Gastrocnemius medialis (tissue), 4 donors: ENCODE measurements around the gene SLC25A41. TPM values are rescaled to one million over a fixed set of nuclear protein-coding genes. Genes with fewer than 3 reads are reported as not detected.

ENCODE experiments used
- ATAC-seq, 2 donors: fragments of 150-250 bp; one replicate each; pipeline ENCODE4 v1.9.1; 2016
- DNase-seq, 2 donors: peaks; one replicate each; pipeline ENCODE4 v3.0.0-alpha.2; 2019
- H3K27ac ChIP-seq, 4 donors: fragments of 200-600 bp; sonication (generic); 1 replicate in 1 of 4; 2 replicates in 3 of 4; pipeline ENCODE4 v1.5.1; 2016 to 2018; ENCODE audit warnings: mild to moderate bottlenecking in 2 of 4, moderate library complexity in 1 of 4
- H3K27me3 ChIP-seq, 3 donors: fragments of 200-600 bp; sonication (generic) in 2 of 3; 1 replicate in 1 of 3; 2 replicates in 2 of 3; pipeline versions ENCODE4 v1.5.1 to v1.6.0; 2016 to 2019; ENCODE audit warnings: mild to moderate bottlenecking in 1 of 3, moderate library complexity in 1 of 3
- H3K36me3 ChIP-seq, 2 donors: fragments of 200-600 bp; sonication (generic) in 1 of 2; one replicate each; pipeline ENCODE4 v1.5.1; 2017 to 2018
- H3K4me1 ChIP-seq, 2 donors: fragments of 200-600 bp; sonication (generic) in 1 of 2; one replicate each; pipeline ENCODE4 v1.5.1; 2016 to 2017; ENCODE audit warnings: mild to moderate bottlenecking in 2 of 2
- H3K4me3 ChIP-seq, 4 donors: fragments of 200-600 bp; sonication (generic) in 3 of 4; 1 replicate in 1 of 4; 2 replicates in 3 of 4; pipeline ENCODE4 v1.5.1; 2016 to 2019; ENCODE audit warnings: mild to moderate bottlenecking in 2 of 4
- H3K9me3 ChIP-seq, 3 donors: fragments of 200-600 bp; sonication (generic) in 2 of 3; 1 replicate in 1 of 3; 2 replicates in 2 of 3; pipeline ENCODE4 v1.5.1; 2016 to 2019
- POLR2A ChIP-seq, 2 donors: fragments of 450-650 bp; IDR thresholded peaks; one replicate each; pipeline ENCODE4 v1.6.1; 2017; ENCODE audit warnings: antibody characterized with exemption in 2 of 2, mild to moderate bottlenecking in 2 of 2, moderate library complexity in 2 of 2
- in situ Hi-C, 4 donors: fragments of 200-750 bp; cut with MboI; loops; one replicate each; pipeline versions ENCODE4 v1.15.0 to v1.8.0; 2017; ENCODE audit warnings: low sequenced_read_pairs in 4 of 4
- intact Hi-C: fragments of 100-400 bp; cut with DNase I; formaldehyde crosslinking; loops from one replicate; pipeline ENCODE4 v1.15.1; 2023; ENCODE audit warnings: low total_unique reads
- total RNA-seq, 4 donors: library from RNA; depleted of rRNA; stranded (reverse); fragments of >200 nt; gene quantifications; one replicate each; pipeline versions ENCODE4 v1.1.0 to v1.2.3, GENCODE V29; 2016
- TF ChIP-seq, protein P1 (sequence below), 5 experiments: fragments of 450-650 bp in 3 of 5; fragments of 200-600 bp in 2 of 5; sonication (generic) in 2 of 5; IDR thresholded peaks in 4 of 5; conservative IDR thresholded peaks in 1 of 5; 1 replicate in 4 of 5; 2 replicates in 1 of 5; pipeline ENCODE4 v1.5.1; 2016 to 2019; ENCODE audit warnings: antibody characterized with exemption in 5 of 5, mild to moderate bottlenecking in 3 of 5, moderate library complexity in 3 of 5

The SLC25A41 gene
- total RNA-seq, 4 donors from 2014 or later, result 0.42 TPM; not detected in 3

- in situ Hi-C loops, result no loop called here
- intact Hi-C loops, result no loop called here
- no peak overlapping the region for H3K4me3 ChIP-seq
These were observed 14.5 kb upstream of the SLC25A41 start for GRCh38 chr19:6448045-6448444.

GRCh38 chr19:6446452-6446851 is 12.9 kb upstream of the SLC25A41 start:
- no peaks in the 10 kb centered on the region for H3K4me1 ChIP-seq
- H3K36me3 ChIP-seq, result peaks cover 0 to 18% of the 10 kb centered on the region in 2 donors
- no peak for ATAC-seq
- no peaks in the 10 kb centered on the region for H3K27me3 ChIP-seq
- H3K9me3 ChIP-seq, result no peaks in the 10 kb centered on the region
- no peak overlapping the region for H3K27ac ChIP-seq
- TF ChIP-seq, protein P1, sequence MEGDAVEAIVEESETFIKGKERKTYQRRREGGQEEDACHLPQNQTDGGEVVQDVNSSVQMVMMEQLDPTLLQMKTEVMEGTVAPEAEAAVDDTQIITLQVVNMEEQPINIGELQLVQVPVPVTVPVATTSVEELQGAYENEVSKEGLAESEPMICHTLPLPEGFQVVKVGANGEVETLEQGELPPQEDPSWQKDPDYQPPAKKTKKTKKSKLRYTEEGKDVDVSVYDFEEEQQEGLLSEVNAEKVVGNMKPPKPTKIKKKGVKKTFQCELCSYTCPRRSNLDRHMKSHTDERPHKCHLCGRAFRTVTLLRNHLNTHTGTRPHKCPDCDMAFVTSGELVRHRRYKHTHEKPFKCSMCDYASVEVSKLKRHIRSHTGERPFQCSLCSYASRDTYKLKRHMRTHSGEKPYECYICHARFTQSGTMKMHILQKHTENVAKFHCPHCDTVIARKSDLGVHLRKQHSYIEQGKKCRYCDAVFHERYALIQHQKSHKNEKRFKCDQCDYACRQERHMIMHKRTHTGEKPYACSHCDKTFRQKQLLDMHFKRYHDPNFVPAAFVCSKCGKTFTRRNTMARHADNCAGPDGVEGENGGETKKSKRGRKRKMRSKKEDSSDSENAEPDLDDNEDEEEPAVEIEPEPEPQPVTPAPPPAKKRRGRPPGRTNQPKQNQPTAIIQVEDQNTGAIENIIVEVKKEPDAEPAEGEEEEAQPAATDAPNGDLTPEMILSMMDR (IDR thresholded peaks at IDR 0.05 in 4 of 5, conservative IDR thresholded peaks at IDR 0.05 in 1 of 5), result no peak
- no peak for TF ChIP-seq POLR2A (IDR thresholded peaks at IDR 0.05)
- DNase-seq, result no peak
- intact Hi-C loops, result no loop called here
- H3K4me3 ChIP-seq, result no peak overlapping the region
- in situ Hi-C loops, result no loop called here

More at GRCh38 chr19:6448045-6448444, 14.5 kb upstream of the SLC25A41 start:
- Histone ChIP-seq H3K27ac (no peak overlapping the region), H3K9me3 (no peaks in the 10 kb centered on the region), H3K36me3 (peaks cover 0 to 32% of the 10 kb centered on the region in 2 donors), H3K4me1 (no peaks in the 10 kb centered on the region), H3K27me3 (no peaks in the 10 kb centered on the region)
- no peak for ATAC-seq
- TF ChIP-seq, protein P1 (IDR thresholded peaks at IDR 0.05 in 4 of 5, conservative IDR thresholded peaks at IDR 0.05 in 1 of 5), result no peak
- TF ChIP-seq POLR2A (IDR thresholded peaks at IDR 0.05), result no peak
- no peak for DNase-seq

DNA sequence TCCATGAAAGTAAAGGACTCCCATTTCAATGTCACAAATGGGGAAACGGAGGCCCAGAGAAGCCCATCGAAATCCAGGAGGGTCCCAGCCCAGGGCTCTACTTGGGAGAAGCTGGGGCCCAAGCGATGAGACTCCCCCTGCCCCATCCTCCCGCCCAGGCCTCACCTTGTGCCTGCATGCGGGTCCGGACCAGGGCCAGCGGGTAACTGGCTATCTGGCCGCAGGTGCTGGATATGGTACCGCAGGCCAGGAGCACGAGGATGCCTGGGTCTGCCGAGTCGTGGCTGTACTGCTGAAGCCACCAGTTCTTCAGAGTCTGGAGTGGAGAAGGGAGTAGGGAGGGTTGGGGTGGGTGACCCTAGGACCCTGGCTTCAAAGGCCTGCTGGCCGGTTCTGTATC is 10.4 kb upstream of the SLC25A41 start:
- DNase-seq, result no peak
- ATAC-seq, result no peak
- H3K4me3 ChIP-seq, result no peak overlapping the region
- H3K36me3 ChIP-seq, result peaks cover 0 to 18% of the 10 kb centered on the region in 2 donors
- no peaks in the 10 kb centered on the region for H3K4me1 ChIP-seq
- intact Hi-C loops, result no loop called here
- in situ Hi-C loops, result no loop called here
- no peaks in the 10 kb centered on the region for H3K27me3 ChIP-seq
- no peaks in the 10 kb centered on the region for H3K9me3 ChIP-seq
- no peak for TF ChIP-seq POLR2A (IDR thresholded peaks at IDR 0.05)
- TF ChIP-seq, protein P1 (IDR thresholded peaks at IDR 0.05 in 4 of 5, conservative IDR thresholded peaks at IDR 0.05 in 1 of 5), result no peak
- no peak overlapping the region for H3K27ac ChIP-seq

DNA sequence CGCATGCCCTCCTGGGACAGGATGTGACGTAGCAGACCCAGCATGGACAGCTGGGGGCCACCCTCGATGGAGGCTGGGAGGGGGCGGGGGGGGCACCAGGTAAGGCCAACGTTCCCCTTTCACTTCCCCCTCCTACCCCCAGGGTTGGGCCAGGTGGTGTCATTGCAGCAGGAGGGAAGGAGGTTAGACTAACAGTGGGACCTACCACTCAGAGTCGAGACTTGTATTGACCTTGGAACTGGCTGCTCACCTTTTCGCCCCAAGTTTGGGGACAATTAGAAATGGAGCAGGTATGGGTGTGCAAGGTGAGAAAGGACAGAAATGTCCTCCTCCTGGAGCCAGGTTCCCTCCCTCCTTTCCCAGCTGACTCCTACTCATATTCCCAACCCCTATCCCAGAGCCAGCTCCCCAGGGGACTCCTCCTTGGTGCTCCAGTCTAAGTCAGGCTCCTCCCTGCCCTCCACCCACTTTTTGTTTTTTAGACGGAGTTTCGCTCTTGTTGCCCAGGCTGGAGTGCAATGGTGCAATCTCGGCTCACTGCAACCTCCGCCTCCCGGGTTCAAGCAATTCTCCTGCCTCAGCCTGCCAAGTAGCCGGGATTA is 8.6 kb upstream of the SLC25A41 start:
- Histone ChIP-seq H3K27me3 (no peaks in the 10 kb centered on the region), H3K27ac (no peak overlapping the region), H3K9me3 (no peaks in the 10 kb centered on the region), H3K4me3 (no peak overlapping the region), H3K4me1 (no peaks in the 10 kb centered on the region), H3K36me3 (peaks cover 0 to 18% of the 10 kb centered on the region in 2 donors)
- TF ChIP-seq POLR2A (IDR thresholded peaks at IDR 0.05), result no peak
- TF ChIP-seq, protein P1 (IDR thresholded peaks at IDR 0.05 in 4 of 5, conservative IDR thresholded peaks at IDR 0.05 in 1 of 5), result no peak
- in situ Hi-C loops, result no loop called here
- intact Hi-C loops, result no loop called here
- DNase-seq (no peak), ATAC-seq (no peak)

- no peak for DNase-seq
- peaks cover 0 to 9% of the 10 kb centered on the region in 2 donors for H3K36me3 ChIP-seq
- no peak for ATAC-seq
- H3K27ac ChIP-seq, result no peak overlapping the region
- intact Hi-C loops (no loop called here), in situ Hi-C loops (no loop called here)
- TF ChIP-seq POLR2A (IDR thresholded peaks at IDR 0.05), result no peak
- TF ChIP-seq, protein P1 (IDR thresholded peaks at IDR 0.05 in 4 of 5, conservative IDR thresholded peaks at IDR 0.05 in 1 of 5), result no peak
- H3K4me3 ChIP-seq, result no peak overlapping the region
- H3K9me3 ChIP-seq, result no peaks in the 10 kb centered on the region
- H3K27me3 ChIP-seq, result no peaks in the 10 kb centered on the region
- H3K4me1 ChIP-seq, result no peaks in the 10 kb centered on the region
These were observed 7.3 kb upstream of the SLC25A41 start for GRCh38 chr19:6440905-6441304.
